ENCODE results near the gene RSPH9. TPM values are rescaled to one million over a fixed set of nuclear protein-coding genes. Genes with fewer than 3 reads are reported as not detected.
A peak's percentile ranks its signal among the peaks of the same experiment; 100 is the strongest.
"Not testable (repeated sequence)": the region's sequence is repeated elsewhere in the genome, so short reads cannot be mapped to it uniquely, and the experiment has no call there.

Gene RSPH9
- total RNA-seq, 2 experiments from 2014 or later = not detected

- DNase-seq (no peak), ATAC-seq (ENCODE audit: low read depth) (no peak)
- Mint-ChIP-seq H3K4me3 (peak overlapping the region; percentile 98), H3K27ac (peak overlapping the region; percentile 96), H3K4me1 (peaks cover 41% of the 10 kb centered on the region), H3K36me3 (peaks cover 22% of the 10 kb centered on the region), H3K27me3 (no peaks in the 10 kb centered on the region), H3K9me3 (no peaks in the 10 kb centered on the region)
- POLR2A ChIA-PET = interaction anchor here (0.6 to 2.4 kb wide), 8 partner anchors 10 to 366 kb away, joined by 3 to 14 read pairs (median 5); partner anchors contain the start of genes POLH, RSPH9, VEGFA and XPO5
Observed at GRCh38 chr6:43634702-43635303, 10.0 kb upstream of the RSPH9 start.

GRCh38 chr6:43635387-43636307 is 9.2 kb upstream of the RSPH9 start, which contains the start of gene MAD2L1BP:
Gene MAD2L1BP, plus strand, starts transcription at chr6:43635840. Its CDS starts 36 bp downstream, at chr6:43635876.
- peak within 1 kb of the TSS; percentile 96 for H3K27ac Mint-ChIP-seq
- peak within 1 kb of the TSS; percentile 98 for H3K4me3 Mint-ChIP-seq
- H3K27me3 Mint-ChIP-seq = no peaks in the 10 kb centered on the region
- POLR2A ChIA-PET = interaction anchor here (0.6 to 2.4 kb wide), 13 partner anchors 8 to 135 kb away, joined by 3 to 14 read pairs (median 5); partner anchors contain the start of genes MRPS18A, POLH, RSPH9 and VEGFA
- ATAC-seq (ENCODE audit: low read depth) = peak; percentile 82
- peaks cover 43% of the 10 kb centered on the region for H3K4me1 Mint-ChIP-seq
- peaks cover 28% of the 10 kb centered on the region for H3K36me3 Mint-ChIP-seq
- no peaks in the 10 kb centered on the region for H3K9me3 Mint-ChIP-seq
- peak; percentile 93 for DNase-seq

GRCh38 chr6:43636308-43636659 is 8.6 kb upstream of the RSPH9 start:
- peaks cover 30% of the 10 kb centered on the region for H3K36me3 Mint-ChIP-seq
- peaks cover 40% of the 10 kb centered on the region for H3K4me1 Mint-ChIP-seq
- peak; percentile 39 for DNase-seq
- no peaks in the 10 kb centered on the region for H3K9me3 Mint-ChIP-seq
- ATAC-seq (ENCODE audit: low read depth) = peak; percentile 15
- POLR2A ChIA-PET = interaction anchor here (0.8 to 2.4 kb wide), 10 partner anchors 9 to 134 kb away, joined by 3 to 14 read pairs (median 5); partner anchors contain the start of genes MRPS18A, POLH, RSPH9 and VEGFA
- peak overlapping the region; percentile 96 for H3K27ac Mint-ChIP-seq
- no peaks in the 10 kb centered on the region for H3K27me3 Mint-ChIP-seq
- H3K4me3 Mint-ChIP-seq = peak overlapping the region; percentile 98

- Mint-ChIP-seq H3K9me3 (no peaks in the 10 kb centered on the region), H3K4me3 (no peak overlapping the region), H3K36me3 (peaks cover 29% of the 10 kb centered on the region), H3K27ac (no peak overlapping the region), H3K4me1 (peaks cover 40% of the 10 kb centered on the region), H3K27me3 (no peaks in the 10 kb centered on the region)
- no peak for ATAC-seq (ENCODE audit: low read depth)
- no peak for DNase-seq
- POLR2A ChIA-PET = interaction anchor here (0.7 to 2.6 kb wide), 2 partner anchors 10 to 53 kb away, joined by 5 to 13 read pairs; partner anchors contain the start of gene GTPBP2
Observed at GRCh38 chr6:43639984-43640800, 4.6 kb upstream of the RSPH9 start.

GRCh38 chr6:43645613-43645964 is 753 bp downstream of the RSPH9 start:
- Mint-ChIP-seq H3K9me3 (no peaks in the 10 kb centered on the region), H3K36me3 (peaks cover 17% of the 10 kb centered on the region), H3K4me3 (peak overlapping the region; percentile 86), H3K27ac (peak overlapping the region; percentile 74), H3K4me1 (peaks cover 14% of the 10 kb centered on the region), H3K27me3 (peaks cover 2% of the 10 kb centered on the region)
- ATAC-seq (ENCODE audit: low read depth) = peak; percentile 28
- POLR2A ChIA-PET = interaction anchor here (0.5 to 1.7 kb wide), 6 partner anchors 9 to 651 kb away, joined by 3 to 14 read pairs (median 6); partner anchors contain the start of genes GTPBP2 and MAD2L1BP
- no peak for DNase-seq

GRCh38 chr6:43647613-43648012 is 2.8 kb downstream of the RSPH9 start:
- Mint-ChIP-seq H3K4me1 (peaks cover 11% of the 10 kb centered on the region), H3K27me3 (peaks cover 4% of the 10 kb centered on the region), H3K9me3 (no peaks in the 10 kb centered on the region), H3K4me3 (no peak overlapping the region), H3K27ac (no peak overlapping the region), H3K36me3 (peaks cover 12% of the 10 kb centered on the region)
- DNase-seq (no peak), ATAC-seq (ENCODE audit: low read depth) (no peak)
- POLR2A ChIA-PET = interaction anchor here (1.6 kb wide), 1 partner anchor 15 kb away, joined by 6 read pairs; no protein-coding TSS in a partner anchor

- Mint-ChIP-seq H3K4me3 (no peak overlapping the region), H3K4me1 (peaks cover 11% of the 10 kb centered on the region), H3K9me3 (no peaks in the 10 kb centered on the region), H3K36me3 (peaks cover 12% of the 10 kb centered on the region), H3K27ac (no peak overlapping the region), H3K27me3 (peaks cover 4% of the 10 kb centered on the region)
- no peak for ATAC-seq (ENCODE audit: low read depth)
- POLR2A ChIA-PET = interaction anchor here (1.3 to 1.6 kb wide), 2 partner anchors 14 to 19 kb away, joined by 4 to 6 read pairs; partner anchors contain the start of gene GTPBP2
- DNase-seq = no peak
Observed at GRCh38 chr6:43648248-43648647, 3.4 kb downstream of the RSPH9 start.

GRCh38 chr6:43652822-43653221 is 8.0 kb downstream of the RSPH9 start:
- peaks cover 11% of the 10 kb centered on the region for H3K27me3 Mint-ChIP-seq
- ATAC-seq (ENCODE audit: low read depth); H3K9me3 Mint-ChIP-seq; H3K4me3 Mint-ChIP-seq; H3K4me1 Mint-ChIP-seq; DNase-seq; H3K36me3 Mint-ChIP-seq; H3K27ac Mint-ChIP-seq: not testable (repeated sequence)
- POLR2A ChIA-PET = interaction anchor here (1.1 kb wide), 1 partner anchor 25 kb away, joined by 4 read pairs; no protein-coding TSS in a partner anchor

GRCh38 chr6:43657221-43657802 is 12.5 kb downstream of the RSPH9 start:
- Mint-ChIP-seq H3K4me1 (peaks cover 9% of the 10 kb centered on the region), H3K27ac (no peak overlapping the region), H3K27me3 (peaks cover 9% of the 10 kb centered on the region), H3K4me3 (no peak overlapping the region), H3K9me3 (peaks cover 3% of the 10 kb centered on the region), H3K36me3 (peaks cover 5% of the 10 kb centered on the region)
- ATAC-seq (ENCODE audit: low read depth) (no peak), DNase-seq (no peak)
- POLR2A ChIA-PET = no interaction called here

- no peak overlapping the region for H3K27ac Mint-ChIP-seq
- H3K9me3 Mint-ChIP-seq = peaks cover 3% of the 10 kb centered on the region
- H3K27me3 Mint-ChIP-seq = peaks cover 9% of the 10 kb centered on the region
- no peak for DNase-seq
- peaks cover 5% of the 10 kb centered on the region for H3K36me3 Mint-ChIP-seq
- ATAC-seq (ENCODE audit: low read depth) = no peak
- no peak overlapping the region for H3K4me3 Mint-ChIP-seq
- H3K4me1 Mint-ChIP-seq = peaks cover 12% of the 10 kb centered on the region
- POLR2A ChIA-PET = no interaction called here
Observed at GRCh38 chr6:43658161-43658560, 13.3 kb downstream of the RSPH9 start.

- not testable (repeated sequence) for H3K36me3 Mint-ChIP-seq; H3K9me3 Mint-ChIP-seq; H3K27me3 Mint-ChIP-seq; H3K4me3 Mint-ChIP-seq; ATAC-seq (ENCODE audit: low read depth); DNase-seq; H3K27ac Mint-ChIP-seq
- H3K4me1 Mint-ChIP-seq = peaks cover 23% of the 10 kb centered on the region
- POLR2A ChIA-PET = interaction anchor here (0.7 to 2.5 kb wide), 6 partner anchors 15 to 438 kb away, joined by 3 to 32 read pairs (median 4); partner anchors contain the start of genes GTPBP2 and MAD2L1BP
Observed at GRCh38 chr6:43662948-43663347, 18.1 kb downstream of the RSPH9 start.

- H3K4me1 Mint-ChIP-seq = peaks cover 41% of the 10 kb centered on the region
- H3K36me3 Mint-ChIP-seq = peaks cover 4% of the 10 kb centered on the region
- H3K27ac Mint-ChIP-seq = no peak overlapping the region
- peaks cover 3% of the 10 kb centered on the region for H3K9me3 Mint-ChIP-seq
- H3K4me3 Mint-ChIP-seq = no peak overlapping the region
- ATAC-seq (ENCODE audit: low read depth) (no peak), DNase-seq (no peak)
- no peaks in the 10 kb centered on the region for H3K27me3 Mint-ChIP-seq
- POLR2A ChIA-PET = interaction anchor here (1.6 to 4.2 kb wide), 3 partner anchors 29 to 105 kb away, joined by 3 to 24 read pairs (median 7); partner anchors contain the start of genes GTPBP2, MAD2L1BP and VEGFA
Observed at GRCh38 chr6:43665376-43665775, 20.5 kb downstream of the RSPH9 start.
